ENCODE measurements around the gene IRF2.
"Not testable (repeated sequence)": the region's sequence is repeated elsewhere in the genome, so short reads cannot be mapped to it uniquely, and the experiment has no call there.

Gene IRF2

GRCh38 chr4:184376126-184376838, 98.1 kb downstream of the IRF2 start:
- H2AFZ ChIP-seq (ENCODE audit: low read depth) = no peak overlapping the region

GRCh38 chr4:184375623-184376022, 98.7 kb downstream of the IRF2 start:
- not testable (repeated sequence) for H3K27me3 ChIP-seq (ENCODE audit: insufficient read depth, low read depth); H4K20me1 ChIP-seq (ENCODE audit: insufficient read depth); H3K27ac ChIP-seq; H3K4me3 ChIP-seq (IDR thresholded peaks at IDR 0.05; ENCODE audit: insufficient read depth, low read depth, low read length); H2AFZ ChIP-seq (ENCODE audit: low read depth); H3K9ac ChIP-seq; H3K36me3 ChIP-seq (ENCODE audit: insufficient read depth)
- Histone ChIP-seq H3K4me1 (ENCODE audit: low read depth, poor library complexity, severe bottlenecking) (peaks cover 78% of the 10 kb centered on the region), H3K79me2 (ENCODE audit: insufficient read depth, low read depth) (peaks cover 17% of the 10 kb centered on the region; the same call in 1 of the 2 replicates), H3K4me2 (0 out of 2 replicates have a peak overlapping the region, but pooled peaks have one; percentile 7)

More at GRCh38 chr4:184376126-184376838, 98.1 kb downstream of the IRF2 start:
- H3K27me3 ChIP-seq (ENCODE audit: insufficient read depth, low read depth) = no peaks in the 10 kb centered on the region
- H4K20me1 ChIP-seq (ENCODE audit: insufficient read depth) = no peaks in the 10 kb centered on the region
- no peaks in the 10 kb centered on the region; the same call in 1 of the 2 replicates for H3K36me3 ChIP-seq (ENCODE audit: insufficient read depth)
- TF ChIP-seq CTCF (conservative IDR thresholded peaks at IDR 0.05; ENCODE audit: low read depth, low read length) = no peak
- H3K4me3 ChIP-seq (IDR thresholded peaks at IDR 0.05; ENCODE audit: insufficient read depth, low read depth, low read length) = no peak overlapping the region
- no peak overlapping the region for H3K27ac ChIP-seq
- peaks cover 23% of the 10 kb centered on the region; the same call in 1 of the 2 replicates for H3K79me2 ChIP-seq (ENCODE audit: insufficient read depth, low read depth)
- H3K4me2 ChIP-seq = no peak overlapping the region
- H3K4me1 ChIP-seq (ENCODE audit: low read depth, poor library complexity, severe bottlenecking) = peaks cover 78% of the 10 kb centered on the region
- H3K9ac ChIP-seq = no peak overlapping the region

- H3K4me2 ChIP-seq = 0 out of 2 replicates have a peak overlapping the region, but pooled peaks have one; percentile 7
- no peak overlapping the region for H3K4me3 ChIP-seq (IDR thresholded peaks at IDR 0.05; ENCODE audit: insufficient read depth, low read depth, low read length)
- H3K79me2 ChIP-seq (ENCODE audit: insufficient read depth, low read depth) = peaks cover 11% of the 10 kb centered on the region; the same call in 1 of the 2 replicates
- no peaks in the 10 kb centered on the region for H4K20me1 ChIP-seq (ENCODE audit: insufficient read depth)
- H2AFZ ChIP-seq (ENCODE audit: low read depth) = no peak overlapping the region
- no peak overlapping the region for H3K27ac ChIP-seq
- TF ChIP-seq CTCF (conservative IDR thresholded peaks at IDR 0.05; ENCODE audit: low read depth, low read length) = no peak
- H3K9ac ChIP-seq = no peak overlapping the region
- no peaks in the 10 kb centered on the region for H3K27me3 ChIP-seq (ENCODE audit: insufficient read depth, low read depth)
- H3K4me1 ChIP-seq (ENCODE audit: low read depth, poor library complexity, severe bottlenecking) = peaks cover 76% of the 10 kb centered on the region
- no peaks in the 10 kb centered on the region; the same call in 1 of the 2 replicates for H3K36me3 ChIP-seq (ENCODE audit: insufficient read depth)
Observed at GRCh38 chr4:184375027-184375426, 99.3 kb downstream of the IRF2 start.

- TF ChIP-seq CTCF (conservative IDR thresholded peaks at IDR 0.05; ENCODE audit: low read depth, low read length) = no peak
- Histone ChIP-seq H3K36me3 (ENCODE audit: insufficient read depth) (no peaks in the 10 kb centered on the region; the same call in 1 of the 2 replicates), H4K20me1 (ENCODE audit: insufficient read depth) (no peaks in the 10 kb centered on the region), H3K4me2 (no peak overlapping the region), H3K9ac (no peak overlapping the region), H3K4me1 (ENCODE audit: low read depth, poor library complexity, severe bottlenecking) (peaks cover 70% of the 10 kb centered on the region), H3K4me3 (IDR thresholded peaks at IDR 0.05; ENCODE audit: insufficient read depth, low read depth, low read length) (no peak overlapping the region), H3K27ac (no peak overlapping the region), H3K27me3 (ENCODE audit: insufficient read depth, low read depth) (no peaks in the 10 kb centered on the region), H2AFZ (ENCODE audit: low read depth) (no peak overlapping the region), H3K79me2 (ENCODE audit: insufficient read depth, low read depth) (0 out of 2 replicates have a peak, but pooled peaks cover 5% of the 10 kb centered on the region)
Observed at GRCh38 chr4:184373886-184374405, 100.4 kb downstream of the IRF2 start.

- H2AFZ ChIP-seq (ENCODE audit: low read depth) = no peak overlapping the region
- H3K4me2 ChIP-seq = no peak overlapping the region
- no peak overlapping the region for H3K9ac ChIP-seq
- no peak overlapping the region for H3K27ac ChIP-seq
- no peaks in the 10 kb centered on the region for H3K27me3 ChIP-seq (ENCODE audit: insufficient read depth, low read depth)
- peaks cover 53% of the 10 kb centered on the region for H3K4me1 ChIP-seq (ENCODE audit: low read depth, poor library complexity, severe bottlenecking)
- TF ChIP-seq CTCF (conservative IDR thresholded peaks at IDR 0.05; ENCODE audit: low read depth, low read length) = no peak
- no peaks in the 10 kb centered on the region for H4K20me1 ChIP-seq (ENCODE audit: insufficient read depth)
- H3K79me2 ChIP-seq (ENCODE audit: insufficient read depth, low read depth) = no peaks in the 10 kb centered on the region
- H3K36me3 ChIP-seq (ENCODE audit: insufficient read depth) = no peaks in the 10 kb centered on the region; the same call in 1 of the 2 replicates
- H3K4me3 ChIP-seq (IDR thresholded peaks at IDR 0.05; ENCODE audit: insufficient read depth, low read depth, low read length) = no peak overlapping the region
Observed at GRCh38 chr4:184371390-184371787, 103.0 kb downstream of the IRF2 start.
